CD4-positive, alpha-beta T cell treated with Interleukin-12 subunit alpha and Interleukin-12 subunit beta, for 1 hour (primary cell): ENCODE measurements around the gene SELENOM.

Experiments used
- DNase-seq: peaks from one replicate; pipeline ENCODE4 v3.0.0-alpha.2; 2020

SELENOM gene

GRCh38 chr22:31107178-31107893 lies at the start of gene SELENOM:
TSS of gene SELENOM (minus strand) at chr22:31107568. CDS start at chr22:31107505, 63 bp downstream.
- peak; percentile 91 for DNase-seq

GRCh38 chr22:31155422-31155821 lies 48.1 kb upstream of the SELENOM start:
- no peak for DNase-seq

- DNase-seq: no peak
These were observed 47.6 kb upstream of the SELENOM start for GRCh38 chr22:31154975-31155374.

- DNase-seq: no peak
These were observed 46.0 kb upstream of the SELENOM start for GRCh38 chr22:31153357-31153756.

- no peak for DNase-seq
These were observed 44.5 kb upstream of the SELENOM start for GRCh38 chr22:31151872-31152271.

- no peak for DNase-seq
These were observed 43.2 kb upstream of the SELENOM start for GRCh38 chr22:31150615-31151014.

- DNase-seq: peak; percentile 42
These were observed 41.7 kb upstream of the SELENOM start for GRCh38 chr22:31148953-31149627.

- DNase-seq: no peak
These were observed 41.1 kb upstream of the SELENOM start for GRCh38 chr22:31148488-31148887.

- DNase-seq: no peak
These were observed 36.9 kb upstream of the SELENOM start for GRCh38 chr22:31144223-31144622.

- no peak for DNase-seq
These were observed 36.2 kb upstream of the SELENOM start for GRCh38 chr22:31143537-31143936.

- DNase-seq: no peak
These were observed 35.7 kb upstream of the SELENOM start for GRCh38 chr22:31143038-31143437.

- no peak for DNase-seq
These were observed 34.9 kb upstream of the SELENOM start for GRCh38 chr22:31142285-31142684.

GRCh38 chr22:31141551-31141950 lies 34.2 kb upstream of the SELENOM start:
- DNase-seq: no peak

- DNase-seq: no peak
These were observed 33.4 kb upstream of the SELENOM start for GRCh38 chr22:31140746-31141145.

- no peak for DNase-seq
These were observed 32.7 kb upstream of the SELENOM start, which contains the start of gene PLA2G3 for GRCh38 chr22:31139866-31140716. TSS of gene PLA2G3 (minus strand) at chr22:31140508. CDS start at chr22:31140354, 154 bp downstream.

GRCh38 chr22:31139066-31139465 lies 31.7 kb upstream of the SELENOM start:
- no peak for DNase-seq

GRCh38 chr22:31138126-31138525 lies 30.8 kb upstream of the SELENOM start:
- no peak for DNase-seq

- DNase-seq: no peak
These were observed 30.4 kb upstream of the SELENOM start for GRCh38 chr22:31137721-31138120.

GRCh38 chr22:31136711-31137110 lies 29.3 kb upstream of the SELENOM start:
- DNase-seq: no peak

- no peak for DNase-seq
These were observed 28.8 kb upstream of the SELENOM start for GRCh38 chr22:31136155-31136554.

GRCh38 chr22:31135706-31136105 lies 28.3 kb upstream of the SELENOM start:
- no peak for DNase-seq

GRCh38 chr22:31134688-31135087 lies 27.3 kb upstream of the SELENOM start:
- no peak for DNase-seq

GRCh38 chr22:31133911-31134310 lies 26.5 kb upstream of the SELENOM start:
- no peak for DNase-seq
